ENCODE results near the gene ZNF414.

DNA sequence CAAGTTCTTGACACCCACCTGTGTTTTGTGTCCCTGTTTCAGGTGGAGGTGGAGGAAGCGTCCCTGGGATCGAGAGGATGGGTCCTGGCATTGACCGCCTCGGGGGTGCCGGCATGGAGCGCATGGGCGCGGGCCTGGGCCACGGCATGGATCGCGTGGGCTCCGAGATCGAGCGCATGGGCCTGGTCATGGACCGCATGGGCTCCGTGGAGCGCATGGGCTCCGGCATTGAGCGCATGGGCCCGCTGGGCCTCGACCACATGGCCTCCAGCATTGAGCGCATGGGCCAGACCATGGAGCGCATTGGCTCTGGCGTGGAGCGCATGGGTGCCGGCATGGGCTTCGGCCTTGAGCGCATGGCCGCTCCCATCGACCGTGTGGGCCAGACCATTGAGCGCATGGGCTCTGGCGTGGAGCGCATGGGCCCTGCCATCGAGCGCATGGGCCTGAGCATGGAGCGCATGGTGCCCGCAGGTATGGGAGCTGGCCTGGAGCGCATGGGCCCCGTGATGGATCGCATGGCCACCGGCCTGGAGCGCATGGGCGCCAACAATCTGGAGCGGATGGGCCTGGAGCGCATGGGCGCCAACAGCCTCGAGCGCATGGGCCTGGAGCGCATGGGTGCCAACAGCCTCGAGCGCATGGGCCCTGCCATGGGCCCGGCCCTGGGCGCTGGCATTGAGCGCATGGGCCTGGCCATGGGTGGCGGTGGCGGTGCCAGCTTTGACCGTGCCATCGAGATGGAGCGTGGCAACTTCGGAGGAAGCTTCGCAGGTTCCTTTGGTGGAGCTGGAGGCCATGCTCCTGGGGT is 28.2 kb downstream of the ZNF414 start:
- TF ChIP-seq CTCF (conservative IDR thresholded peaks at IDR 0.05; ENCODE audit: low read depth in 2 of 2) (no peak), EZH2 (IDR thresholded peaks at IDR 0.05; ENCODE audit: low read depth, unreplicated experiment) (no peak), POLR2AphosphoS5 (IDR thresholded peaks at IDR 0.05; ENCODE audit: low read depth) (0 out of 2 replicates have a peak, but pooled peaks have one; percentile 21), EZH2phosphoT487 (IDR thresholded peaks at IDR 0.05; ENCODE audit: unreplicated experiment) (no peak), JUNB (IDR thresholded peaks at IDR 0.05; ENCODE audit: unreplicated experiment) (no peak), REST (IDR thresholded peaks at IDR 0.05; ENCODE audit: unreplicated experiment) (no peak), CREB1 (CRISPR knock-in tag; IDR thresholded peaks at IDR 0.05; ENCODE audit: low read depth) (no peak), ETS1 (IDR thresholded peaks at IDR 0.05) (no peak), NANOG (IDR thresholded peaks at IDR 0.05; ENCODE audit: borderline replicate concordance) (no peak), STAT1 (IDR thresholded peaks at IDR 0.05; ENCODE audit: unreplicated experiment) (no peak), ZNF331 (CRISPR knock-in tag; IDR thresholded peaks at IDR 0.05; ENCODE audit: low read depth) (no peak)
- TF ChIP-seq, protein P1, sequence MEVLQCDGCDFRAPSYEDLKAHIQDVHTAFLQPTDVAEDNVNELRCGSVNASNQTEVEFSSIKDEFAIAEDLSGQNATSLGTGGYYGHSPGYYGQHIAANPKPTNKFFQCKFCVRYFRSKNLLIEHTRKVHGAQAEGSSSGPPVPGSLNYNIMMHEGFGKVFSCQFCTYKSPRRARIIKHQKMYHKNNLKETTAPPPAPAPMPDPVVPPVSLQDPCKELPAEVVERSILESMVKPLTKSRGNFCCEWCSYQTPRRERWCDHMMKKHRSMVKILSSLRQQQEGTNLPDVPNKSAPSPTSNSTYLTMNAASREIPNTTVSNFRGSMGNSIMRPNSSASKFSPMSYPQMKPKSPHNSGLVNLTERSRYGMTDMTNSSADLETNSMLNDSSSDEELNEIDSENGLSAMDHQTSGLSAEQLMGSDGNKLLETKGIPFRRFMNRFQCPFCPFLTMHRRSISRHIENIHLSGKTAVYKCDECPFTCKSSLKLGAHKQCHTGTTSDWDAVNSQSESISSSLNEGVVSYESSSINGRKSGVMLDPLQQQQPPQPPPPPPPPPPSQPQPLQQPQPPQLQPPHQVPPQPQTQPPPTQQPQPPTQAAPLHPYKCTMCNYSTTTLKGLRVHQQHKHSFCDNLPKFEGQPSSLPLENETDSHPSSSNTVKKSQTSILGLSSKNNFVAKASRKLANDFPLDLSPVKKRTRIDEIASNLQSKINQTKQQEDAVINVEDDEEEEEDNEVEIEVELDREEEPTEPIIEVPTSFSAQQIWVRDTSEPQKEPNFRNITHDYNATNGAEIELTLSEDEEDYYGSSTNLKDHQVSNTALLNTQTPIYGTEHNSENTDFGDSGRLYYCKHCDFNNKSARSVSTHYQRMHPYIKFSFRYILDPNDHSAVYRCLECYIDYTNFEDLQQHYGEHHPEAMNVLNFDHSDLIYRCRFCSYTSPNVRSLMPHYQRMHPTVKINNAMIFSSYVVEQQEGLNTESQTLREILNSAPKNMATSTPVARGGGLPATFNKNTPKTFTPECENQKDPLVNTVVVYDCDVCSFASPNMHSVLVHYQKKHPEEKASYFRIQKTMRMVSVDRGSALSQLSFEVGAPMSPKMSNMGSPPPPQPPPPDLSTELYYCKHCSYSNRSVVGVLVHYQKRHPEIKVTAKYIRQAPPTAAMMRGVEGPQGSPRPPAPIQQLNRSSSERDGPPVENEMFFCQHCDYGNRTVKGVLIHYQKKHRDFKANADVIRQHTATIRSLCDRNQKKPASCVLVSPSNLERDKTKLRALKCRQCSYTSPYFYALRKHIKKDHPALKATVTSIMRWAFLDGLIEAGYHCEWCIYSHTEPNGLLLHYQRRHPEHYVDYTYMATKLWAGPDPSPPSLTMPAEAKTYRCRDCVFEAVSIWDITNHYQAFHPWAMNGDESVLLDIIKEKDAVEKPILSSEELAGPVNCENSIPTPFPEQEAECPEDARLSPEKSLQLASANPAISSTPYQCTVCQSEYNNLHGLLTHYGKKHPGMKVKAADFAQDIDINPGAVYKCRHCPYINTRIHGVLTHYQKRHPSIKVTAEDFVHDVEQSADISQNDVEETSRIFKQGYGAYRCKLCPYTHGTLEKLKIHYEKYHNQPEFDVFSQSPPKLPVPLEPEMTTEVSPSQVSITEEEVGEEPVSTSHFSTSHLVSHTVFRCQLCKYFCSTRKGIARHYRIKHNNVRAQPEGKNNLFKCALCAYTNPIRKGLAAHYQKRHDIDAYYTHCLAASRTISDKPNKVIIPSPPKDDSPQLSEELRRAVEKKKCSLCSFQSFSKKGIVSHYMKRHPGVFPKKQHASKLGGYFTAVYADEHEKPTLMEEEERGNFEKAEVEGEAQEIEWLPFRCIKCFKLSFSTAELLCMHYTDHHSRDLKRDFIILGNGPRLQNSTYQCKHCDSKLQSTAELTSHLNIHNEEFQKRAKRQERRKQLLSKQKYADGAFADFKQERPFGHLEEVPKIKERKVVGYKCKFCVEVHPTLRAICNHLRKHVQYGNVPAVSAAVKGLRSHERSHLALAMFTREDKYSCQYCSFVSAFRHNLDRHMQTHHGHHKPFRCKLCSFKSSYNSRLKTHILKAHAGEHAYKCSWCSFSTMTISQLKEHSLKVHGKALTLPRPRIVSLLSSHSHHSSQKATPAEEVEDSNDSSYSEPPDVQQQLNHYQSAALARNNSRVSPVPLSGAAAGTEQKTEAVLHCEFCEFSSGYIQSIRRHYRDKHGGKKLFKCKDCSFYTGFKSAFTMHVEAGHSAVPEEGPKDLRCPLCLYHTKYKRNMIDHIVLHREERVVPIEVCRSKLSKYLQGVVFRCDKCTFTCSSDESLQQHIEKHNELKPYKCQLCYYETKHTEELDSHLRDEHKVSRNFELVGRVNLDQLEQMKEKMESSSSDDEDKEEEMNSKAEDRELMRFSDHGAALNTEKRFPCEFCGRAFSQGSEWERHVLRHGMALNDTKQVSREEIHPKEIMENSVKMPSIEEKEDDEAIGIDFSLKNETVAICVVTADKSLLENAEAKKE (CRISPR knock-in tag; IDR thresholded peaks at IDR 0.05): no peak
